GM21723 (cell line): ENCODE data around the gene CDRT4.
"Not testable (repeated sequence)": the region's sequence is repeated elsewhere in the genome, so short reads cannot be mapped to it uniquely, and the experiment has no call there.

Source experiments
- ATAC-seq: cut with Tn5 transposase; IDR thresholded peaks from one replicate; pipeline ENCODE4 v1.9.1; 2021; ENCODE audit warnings: mild to moderate bottlenecking, moderate library complexity; ENCODE audit not compliant: unreplicated experiment

The CDRT4 gene

DNA sequence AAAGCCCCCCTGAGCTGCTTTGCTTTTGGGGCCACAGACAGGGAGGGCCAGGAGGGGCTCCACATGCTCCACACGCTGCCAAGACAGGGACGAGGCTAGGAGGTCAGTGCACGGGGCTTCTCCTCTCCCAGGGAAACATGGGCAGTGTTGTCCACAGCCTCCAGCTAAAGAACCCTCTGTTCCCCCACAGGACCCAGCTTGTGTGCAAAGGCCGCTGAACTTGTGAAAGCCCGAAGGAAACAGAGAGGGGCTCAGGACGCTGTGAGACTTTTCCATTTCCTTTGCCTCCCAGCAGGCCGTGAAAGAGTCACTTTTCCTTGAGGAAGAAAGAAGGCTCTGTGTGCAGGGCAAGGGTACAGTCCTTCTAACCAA is 9.7 kb downstream of the CDRT4 start:
- no peak for ATAC-seq

DNA sequence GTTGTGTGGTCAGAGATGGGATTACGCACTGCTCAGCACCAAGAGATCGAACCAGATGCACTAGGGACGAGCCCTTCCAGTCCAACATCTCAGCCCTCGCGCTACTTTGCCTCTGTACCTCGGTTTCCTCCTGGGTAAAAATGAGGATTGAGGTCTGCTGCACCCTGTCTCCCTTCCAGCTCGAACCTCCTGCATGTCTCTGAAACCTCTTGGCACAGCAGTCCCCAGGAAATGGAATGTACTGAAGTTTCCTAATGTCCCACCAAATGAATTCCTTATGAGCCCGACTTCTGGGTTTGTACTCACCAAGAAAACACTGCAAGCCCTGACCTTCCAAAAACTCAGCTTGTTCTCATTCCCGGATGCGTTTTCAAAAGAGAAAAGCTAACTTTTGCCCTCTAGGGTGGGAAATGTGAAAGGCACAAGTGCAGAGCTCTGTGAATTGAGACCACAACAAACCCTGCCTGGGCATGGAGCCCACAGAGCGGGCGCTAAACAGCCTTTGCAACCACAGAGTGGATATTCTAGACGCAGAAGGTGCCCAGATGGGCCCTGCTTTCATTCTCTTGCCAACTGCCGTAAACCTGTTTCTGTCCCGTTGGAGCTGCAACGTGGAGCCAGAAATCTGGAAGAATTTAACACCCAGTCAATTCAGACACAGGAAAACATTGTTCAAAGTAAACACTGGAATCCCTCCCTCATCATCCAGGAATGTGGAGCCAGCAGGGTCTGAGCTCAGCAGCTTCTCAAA is 10.3 kb downstream of the CDRT4 start:
- no peak for ATAC-seq

DNA sequence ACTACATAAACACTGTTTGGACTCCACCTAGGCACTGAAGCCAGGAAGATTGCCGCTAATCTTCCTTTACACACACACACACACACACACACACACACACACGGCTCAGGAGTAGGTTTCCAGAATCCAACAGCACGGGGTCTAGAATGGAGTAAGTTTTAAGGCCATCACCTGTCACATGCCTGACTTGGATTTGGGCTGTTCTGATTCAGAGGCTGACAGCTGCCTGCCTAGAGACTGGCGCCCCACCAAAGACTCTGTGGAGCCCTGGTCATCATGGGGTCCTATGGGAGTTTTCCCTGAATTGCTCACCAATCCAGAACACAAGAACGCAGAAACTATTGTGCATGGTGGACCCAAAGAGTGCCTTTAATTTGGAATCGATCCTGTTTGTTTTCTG is 10.9 kb downstream of the CDRT4 start:
- ATAC-seq, result no peak

DNA sequence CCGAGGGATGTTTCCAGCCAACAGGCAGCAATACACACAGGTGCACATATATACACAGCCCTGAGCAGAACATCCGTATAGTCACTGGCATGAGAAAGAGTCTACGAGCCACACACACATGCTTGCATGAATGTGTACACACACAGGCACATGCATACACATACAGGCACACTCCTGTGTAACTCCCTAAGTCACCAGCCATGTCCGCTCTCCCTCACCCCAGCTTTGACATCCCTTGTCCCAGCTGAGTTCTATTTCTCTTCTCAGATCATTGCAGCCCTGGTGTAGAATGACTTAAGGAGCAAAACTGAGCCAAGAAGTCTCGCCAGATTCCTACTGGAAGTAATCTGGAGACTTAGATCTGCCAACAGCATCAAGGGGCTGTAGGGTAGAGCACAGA is 13.1 kb downstream of the CDRT4 start:
- ATAC-seq, result no peak

DNA sequence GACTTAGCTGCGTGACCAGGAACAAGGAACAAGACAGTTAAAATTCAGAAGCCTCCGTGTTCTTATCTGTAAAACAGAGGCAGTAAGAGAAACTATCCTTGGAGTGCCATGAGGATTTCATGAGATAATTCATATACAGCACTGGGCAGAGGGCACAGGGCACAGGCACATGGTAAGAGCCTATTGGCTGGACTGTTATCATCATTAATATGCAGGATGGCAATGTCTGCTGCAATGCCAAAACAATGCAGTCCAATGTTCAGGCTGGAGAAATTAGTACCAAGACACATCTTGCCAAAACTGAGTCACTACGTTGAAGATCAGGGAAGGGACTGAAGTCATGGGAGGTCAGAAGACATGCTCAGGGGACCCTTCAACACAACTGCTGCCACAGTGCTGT is 13.6 kb downstream of the CDRT4 start:
- no peak for ATAC-seq

DNA sequence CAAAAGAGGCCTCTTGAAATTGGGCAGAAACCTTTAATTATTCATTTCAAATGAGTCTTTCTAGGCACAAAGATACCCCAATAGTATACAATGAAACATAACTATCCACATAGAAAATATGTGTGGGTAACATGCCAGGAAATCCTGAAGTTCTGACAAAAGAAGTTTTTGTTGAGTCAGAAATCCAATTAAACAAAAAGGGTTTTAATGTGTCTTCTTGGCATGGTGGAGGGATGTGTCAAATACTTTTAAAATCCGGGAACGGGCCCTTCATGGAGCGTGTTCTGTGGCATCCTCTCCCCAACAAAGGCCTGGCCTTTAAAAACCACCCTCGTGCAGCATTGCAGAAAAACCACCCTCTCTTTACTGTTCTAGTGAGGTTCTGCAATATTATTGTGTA is 14.2 kb downstream of the CDRT4 start:
- no peak for ATAC-seq

DNA sequence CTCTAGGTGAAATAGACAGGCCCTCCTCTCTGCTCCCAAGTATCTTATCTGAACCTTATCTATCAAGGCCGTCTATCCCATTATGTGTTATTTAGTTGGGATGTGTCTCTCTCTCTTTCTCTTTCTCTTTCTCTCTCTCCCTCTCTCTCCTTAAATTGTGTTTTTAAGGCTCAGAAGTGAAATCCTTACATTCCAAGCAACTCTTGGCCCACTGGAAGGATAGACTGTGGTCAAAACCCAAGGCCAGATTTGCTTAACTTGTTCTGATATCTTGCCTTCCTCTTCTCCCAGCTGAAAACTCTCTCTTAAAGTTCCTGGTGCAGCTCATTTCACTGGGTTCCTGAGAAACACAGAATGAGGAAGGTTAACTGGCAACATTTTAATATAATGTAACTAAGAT is 14.7 kb downstream of the CDRT4 start:
- ATAC-seq, result no peak

DNA sequence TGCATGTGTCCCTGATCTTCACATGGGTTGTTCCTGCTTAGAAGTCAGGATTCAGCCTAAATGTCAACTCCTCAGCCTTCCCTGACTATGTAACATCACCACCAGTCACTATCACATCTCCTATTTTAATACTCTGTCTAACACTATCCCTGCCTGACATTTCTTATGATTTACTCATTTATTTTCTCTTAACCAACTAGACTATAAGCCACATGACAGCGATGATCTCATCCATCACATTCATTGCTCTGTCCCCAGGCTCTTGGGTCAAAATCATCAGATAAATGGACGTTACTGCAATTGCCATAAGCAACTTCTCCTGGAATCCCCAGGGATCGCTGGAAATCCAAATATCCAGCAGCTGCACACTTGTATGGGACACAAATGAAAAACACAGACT is 15.7 kb downstream of the CDRT4 start:
- ATAC-seq, result no peak

GRCh38 chr17:15448580-15448956 is 18.9 kb downstream of the CDRT4 start:
- ATAC-seq, result no peak

GRCh38 chr17:15447928-15448579 is 19.4 kb downstream of the CDRT4 start:
- no peak for ATAC-seq

GRCh38 chr17:15446036-15446435 is 21.4 kb downstream of the CDRT4 start:
- ATAC-seq, result no peak

GRCh38 chr17:15444805-15445204 is 22.6 kb downstream of the CDRT4 start:
- ATAC-seq, result no peak

DNA sequence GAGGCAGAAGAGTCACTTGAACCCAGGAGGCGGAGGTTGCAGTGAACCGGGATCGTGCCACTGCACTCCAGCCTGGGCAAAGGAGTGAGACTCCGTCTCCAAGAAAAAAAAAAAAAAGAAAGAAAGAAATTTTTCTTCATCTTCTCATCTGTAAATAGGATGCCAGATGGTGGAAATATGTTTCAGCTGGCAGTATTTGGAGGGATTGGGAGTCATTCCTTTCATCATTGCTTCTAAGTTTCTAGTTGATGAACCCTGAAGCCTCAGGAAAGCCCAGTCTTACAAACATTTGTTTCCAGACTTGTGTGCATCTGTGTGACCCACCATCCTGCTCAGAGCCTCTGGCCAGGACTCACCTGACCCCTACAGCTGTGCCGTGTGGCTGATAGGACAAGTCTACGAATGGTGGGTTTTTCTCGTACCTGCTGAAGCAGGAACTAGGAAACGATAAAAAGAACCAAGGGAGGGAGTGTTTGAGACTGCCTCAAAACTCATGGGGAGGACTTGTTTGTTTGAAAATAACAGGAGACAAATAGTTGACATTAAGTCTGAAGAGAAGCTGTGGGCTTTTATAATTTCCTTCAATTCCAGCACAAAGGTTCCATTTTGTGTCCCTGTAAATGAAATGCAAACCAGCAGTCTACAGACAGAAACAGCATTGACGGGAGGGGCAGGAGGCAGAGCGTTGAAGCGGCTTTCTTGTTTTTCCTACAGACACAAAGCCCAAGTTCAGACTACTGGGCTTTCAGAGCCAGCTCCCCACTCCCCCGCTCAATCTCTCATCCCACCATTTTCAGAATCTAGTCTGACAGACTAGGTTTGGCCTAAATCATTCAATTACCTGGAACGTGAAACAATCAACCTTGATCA is 24.9 kb downstream of the CDRT4 start:
- ATAC-seq, result no peak

- no peak for ATAC-seq
These were observed 26.1 kb downstream of the CDRT4 start for GRCh38 chr17:15441315-15441714.

- ATAC-seq, result no peak
These were observed 27.1 kb downstream of the CDRT4 start for GRCh38 chr17:15440347-15440746.

- not testable (repeated sequence) for ATAC-seq
These were observed 28.0 kb downstream of the CDRT4 start for GRCh38 chr17:15439205-15439985.

GRCh38 chr17:15438491-15439105 is 28.8 kb downstream of the CDRT4 start:
- ATAC-seq, result no peak

- no peak for ATAC-seq
These were observed 30.2 kb downstream of the CDRT4 start for GRCh38 chr17:15437303-15437635.

DNA sequence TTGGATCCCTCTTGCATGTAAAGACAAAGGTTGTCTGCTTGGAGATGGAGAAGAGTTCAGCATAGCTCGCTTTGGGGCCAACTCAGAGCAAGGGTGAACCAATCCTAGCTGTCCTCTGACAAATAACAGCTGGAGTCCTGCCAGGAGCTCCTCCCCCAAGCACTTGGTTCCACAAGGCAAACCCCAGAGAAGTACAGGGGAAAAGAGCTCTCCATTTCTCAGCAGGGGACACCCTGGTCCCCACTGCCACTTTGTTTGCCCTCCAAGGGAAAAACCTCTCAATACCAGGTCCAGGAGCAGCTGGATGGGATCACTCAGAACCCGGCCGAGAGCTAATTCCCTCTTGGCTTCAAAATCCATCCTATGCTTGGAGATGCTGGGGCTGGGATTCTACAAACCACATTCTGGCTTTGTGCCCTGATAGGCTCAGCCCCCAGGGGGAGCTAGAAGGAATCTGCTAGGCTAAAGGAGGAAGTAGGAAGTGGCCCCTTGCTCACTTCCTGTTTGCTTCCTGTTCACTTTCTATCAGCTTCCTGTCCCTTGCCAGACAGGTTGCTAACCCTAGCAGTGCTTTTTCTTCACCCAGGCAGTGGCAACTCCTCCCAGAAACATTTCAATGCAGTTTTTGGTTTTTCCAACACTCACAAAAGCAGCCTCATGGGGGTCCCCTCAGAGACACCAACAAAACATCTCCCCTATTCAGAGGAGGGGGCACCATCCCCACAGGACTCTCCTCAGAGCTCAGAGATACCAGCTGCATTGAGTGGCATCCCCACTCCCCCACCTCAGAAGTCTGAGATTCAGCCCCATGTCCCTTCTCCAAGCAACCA is 30.7 kb downstream of the CDRT4 start:
- no peak for ATAC-seq

DNA sequence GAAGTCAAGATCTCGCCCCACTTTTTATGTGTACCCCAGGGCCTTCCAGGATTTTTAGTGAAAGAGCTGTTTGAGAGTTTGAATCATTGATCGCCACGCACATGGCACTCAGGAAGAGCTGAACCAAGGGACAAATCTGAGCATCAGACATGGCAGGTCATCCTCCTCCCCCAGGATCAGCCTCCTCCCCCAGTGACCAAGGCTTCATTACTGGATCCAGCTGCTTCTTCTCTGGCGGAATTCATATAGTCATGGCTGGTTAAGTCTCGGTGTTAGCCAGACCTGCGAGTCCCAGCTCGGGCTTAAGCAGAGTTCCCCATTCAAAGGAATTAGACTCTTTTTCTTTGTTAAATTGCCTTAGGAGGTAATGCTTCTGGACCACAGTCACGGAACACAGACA is 32.5 kb downstream of the CDRT4 start:
- ATAC-seq, result no peak
